Brain microvascular endothelial cell (primary cell): ENCODE results near the gene FREM3.

Source experiments
- DNase-seq: peaks from one replicate; pipeline ENCODE4 v3.0.0-alpha.2; 2020
- H3K27ac ChIP-seq: fragments of 250-450 bp; sonication (Bioruptor Pico); 2 replicates; pipeline ENCODE4 v1.5.1; 2020; ENCODE audit warnings: mild to moderate bottlenecking, moderate library complexity
- H3K27me3 ChIP-seq: fragments of 250-450 bp; sonication (Bioruptor Pico); replicated peaks from 2 replicates; pipeline ENCODE4 v1.5.1; 2020; ENCODE audit warnings: mild to moderate bottlenecking
- H3K36me3 ChIP-seq: fragments of 250-450 bp; sonication (Bioruptor Pico); replicated peaks from 2 replicates; pipeline ENCODE4 v1.5.1; 2020; ENCODE audit warnings: mild to moderate bottlenecking
- H3K4me3 ChIP-seq: 2 replicates; pipeline ENCODE4 v1.5.1; 2011; ENCODE audit warnings: low read depth, mild to moderate bottlenecking, control low read depth, low read length, moderate library complexity
- CTCF ChIP-seq: IDR thresholded peaks from 2 replicates; pipeline ENCODE4 v1.5.1; 2011; ENCODE audit warnings: low read depth, mild to moderate bottlenecking, moderate library complexity, low read length, control low read depth, inconsistent platforms; ENCODE audit errors: missing control alignments
- in situ Hi-C: cut with HindIII; loops from 2 replicates; pipeline ENCODE4 v1.10.0; 2017; ENCODE audit warnings: low sequenced_read_pairs, low pct_ligation_motif_present

Gene FREM3

GRCh38 chr4:143554728-143555597 lies 145.5 kb downstream of the FREM3 start:
- no peak for DNase-seq
- H3K36me3 ChIP-seq, result peaks cover 15% of the 10 kb centered on the region
- in situ Hi-C loops, result no loop called here
- no peak for TF ChIP-seq CTCF
- H3K27me3 ChIP-seq, result no peaks in the 10 kb centered on the region
- no peak overlapping the region for H3K27ac ChIP-seq
- no peak overlapping the region for H3K4me3 ChIP-seq

- Histone ChIP-seq H3K36me3 (peaks cover 45% of the 10 kb centered on the region), H3K4me3 (no peak overlapping the region), H3K27ac (no peak overlapping the region), H3K27me3 (no peaks in the 10 kb centered on the region)
- DNase-seq, result no peak
- TF ChIP-seq CTCF, result no peak
- in situ Hi-C loops, result no loop called here
Observed at GRCh38 chr4:143549928-143550327, 150.5 kb downstream of the FREM3 start.

GRCh38 chr4:143539670-143540023 lies 160.8 kb downstream of the FREM3 start:
- in situ Hi-C loops, result no loop called here
- Histone ChIP-seq H3K4me3 (no peak overlapping the region), H3K27ac (no peak overlapping the region), H3K27me3 (no peaks in the 10 kb centered on the region), H3K36me3 (peaks cover 75% of the 10 kb centered on the region)
- TF ChIP-seq CTCF, result no peak
- no peak for DNase-seq

- Histone ChIP-seq H3K27me3 (no peaks in the 10 kb centered on the region), H3K36me3 (peaks cover 73% of the 10 kb centered on the region), H3K4me3 (no peak overlapping the region), H3K27ac (no peak overlapping the region)
- DNase-seq, result no peak
- TF ChIP-seq CTCF, result no peak
- in situ Hi-C loops, result no loop called here
Observed at GRCh38 chr4:143538979-143539669, 161.4 kb downstream of the FREM3 start.

GRCh38 chr4:143531788-143532491 lies 168.5 kb downstream of the FREM3 start:
- in situ Hi-C loops, result no loop called here
- Histone ChIP-seq H3K36me3 (peaks cover 49% of the 10 kb centered on the region), H3K27me3 (no peaks in the 10 kb centered on the region), H3K4me3 (no peak overlapping the region), H3K27ac (no peak overlapping the region)
- no peak for TF ChIP-seq CTCF
- DNase-seq, result no peak
